Measurements from ENCODE around the gene KRTAP5-6.

DNA sequence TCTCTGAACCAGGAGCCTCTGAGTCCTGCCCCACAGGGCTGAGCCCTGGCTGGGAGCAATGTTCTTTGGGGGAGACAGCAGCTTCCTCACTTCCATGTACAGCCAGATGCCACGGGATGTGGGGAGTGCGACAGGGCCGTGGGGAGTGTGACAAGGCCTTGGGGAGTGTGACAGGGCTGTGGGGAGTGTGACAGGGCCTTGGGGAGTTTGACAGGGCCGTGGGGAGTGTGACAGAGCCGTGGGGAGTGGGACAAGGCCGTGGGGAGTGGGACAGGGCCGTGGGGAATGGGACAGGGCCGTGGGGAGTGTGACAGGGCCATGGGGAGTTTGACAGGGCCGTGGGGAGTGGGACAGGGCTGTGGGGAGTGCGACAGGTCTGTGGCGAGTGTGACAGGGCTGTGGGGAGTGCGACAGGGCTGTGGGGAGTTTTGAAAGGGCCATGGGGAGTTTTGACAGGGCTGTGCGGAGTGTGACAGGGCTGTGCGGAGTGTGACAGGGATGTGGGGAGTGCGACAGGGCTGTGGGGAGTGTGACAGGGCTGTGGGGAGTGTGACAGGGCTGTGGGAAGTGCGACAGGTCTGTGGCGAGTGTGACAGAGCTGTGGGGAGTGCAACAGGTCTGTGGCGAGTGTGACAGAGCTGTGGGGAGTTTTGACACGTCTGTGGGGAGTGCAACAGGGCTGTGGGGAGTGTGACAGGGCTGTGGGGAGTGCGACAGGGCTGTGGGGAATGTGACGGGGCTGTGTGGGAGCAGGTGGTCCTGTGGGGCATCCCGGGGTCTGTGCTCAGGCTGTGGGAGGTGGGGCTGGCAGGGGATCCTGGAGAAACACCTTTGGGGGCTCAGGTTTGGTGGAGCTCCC lies 6.6 kb upstream of the KRTAP5-6 start:
- TF ChIP-seq REST (IDR thresholded peaks at IDR 0.05; ENCODE audit: insufficient read depth in 1 of 2, low read depth in 2 of 2, low read length in 2 of 2), result no peak
- no peak for TF ChIP-seq POLR2AphosphoS5 (IDR thresholded peaks at IDR 0.05; ENCODE audit: low read depth, low read length)
- no peak for TF ChIP-seq SIN3A (IDR thresholded peaks at IDR 0.05; ENCODE audit: borderline replicate concordance, insufficient read depth, low read length)

Data from PFSK-1 (cell line).